NCI-H748 treated with DMSO at 0.1 percent for 48 hours (cell line): ENCODE results near the gene RUVBL2.
"Not testable (repeated sequence)": the region's sequence is repeated elsewhere in the genome, so short reads cannot be mapped to it uniquely, and the experiment has no call there.

Source experiments
- DNase-seq: peaks from one replicate; lab custom pipeline; 2025; lab: John Stamatoyannopoulos, UW

The RUVBL2 gene

GRCh38 chr19:49018388-49019241 lies 24.9 kb downstream of the RUVBL2 start:
- not testable (repeated sequence) for DNase-seq

GRCh38 chr19:49019242-49019932 lies 25.7 kb downstream of the RUVBL2 start:
- peak; percentile 39 for DNase-seq

GRCh38 chr19:49020342-49020741 lies 26.7 kb downstream of the RUVBL2 start:
- DNase-seq = no peak

- no peak for DNase-seq
Measured at GRCh38 chr19:49020931-49021895, 27.5 kb downstream of the RUVBL2 start.

GRCh38 chr19:49022116-49022515 lies 28.4 kb downstream of the RUVBL2 start:
- no peak for DNase-seq

- DNase-seq = not testable (repeated sequence)
Measured at GRCh38 chr19:49024233-49024632, 30.5 kb downstream of the RUVBL2 start, which contains the start of gene CGB3. TSS of gene CGB3 (minus strand) at chr19:49024333. CDS start at chr19:49023971, 362 bp downstream.

GRCh38 chr19:49025088-49025487 lies 31.4 kb downstream of the RUVBL2 start:
- not testable (repeated sequence) for DNase-seq

GRCh38 chr19:49025599-49025998 lies 31.9 kb downstream of the RUVBL2 start:
- not testable (repeated sequence) for DNase-seq

GRCh38 chr19:49028686-49029085 lies 35.0 kb downstream of the RUVBL2 start:
- DNase-seq = not testable (repeated sequence)

GRCh38 chr19:49029749-49030148 lies 36.1 kb downstream of the RUVBL2 start:
- not testable (repeated sequence) for DNase-seq

- not testable (repeated sequence) for DNase-seq
Measured at GRCh38 chr19:49030323-49030722, 36.6 kb downstream of the RUVBL2 start.

- not testable (repeated sequence) for DNase-seq
Measured at GRCh38 chr19:49031642-49032301, 38.1 kb downstream of the RUVBL2 start, which contains the start of gene CGB2. TSS of gene CGB2 (plus strand) at chr19:49031890. CDS start at chr19:49032096, 206 bp downstream.

GRCh38 chr19:49036815-49037214 lies 43.1 kb downstream of the RUVBL2 start, which contains the start of gene CGB1:
TSS of gene CGB1 (minus strand) at chr19:49036895. CDS start at chr19:49036711, 184 bp downstream.
- not testable (repeated sequence) for DNase-seq

- DNase-seq = not testable (repeated sequence)
Measured at GRCh38 chr19:49038111-49038510, 44.4 kb downstream of the RUVBL2 start.

- DNase-seq = not testable (repeated sequence)
Measured at GRCh38 chr19:49038557-49039276, 45.0 kb downstream of the RUVBL2 start.

- DNase-seq = not testable (repeated sequence)
Measured at GRCh38 chr19:49039736-49040135, 46.0 kb downstream of the RUVBL2 start.

- DNase-seq = no peak
Measured at GRCh38 chr19:49042177-49042576, 48.5 kb downstream of the RUVBL2 start.

- not testable (repeated sequence) for DNase-seq
Measured at GRCh38 chr19:49042666-49043065, 49.0 kb downstream of the RUVBL2 start.

GRCh38 chr19:49043548-49043947 lies 49.9 kb downstream of the RUVBL2 start, which contains the start of gene CGB5:
TSS of gene CGB5 (plus strand) at chr19:49043848. CDS start at chr19:49044210, 362 bp downstream.
- not testable (repeated sequence) for DNase-seq

- not testable (repeated sequence) for DNase-seq
Measured at GRCh38 chr19:49049011-49049410, 55.3 kb downstream of the RUVBL2 start, which contains the start of gene CGB8. TSS of gene CGB8 (minus strand) at chr19:49049111. CDS start at chr19:49048739, 372 bp downstream.
